Fibroblast of villous mesenchyme (primary cell): ENCODE data around the gene AP1S2. TPM values are rescaled to one million over a fixed set of nuclear protein-coding genes. Genes with fewer than 3 reads are reported as not detected.

ENCODE experiments used
- DNase-seq: peaks from one replicate; pipeline ENCODE4 v3.0.0-alpha.2; 2010; ENCODE audit warnings: low read depth
- H3K4me3 ChIP-seq: 2 replicates; pipeline ENCODE4 v1.5.1; 2011; ENCODE audit warnings: low read depth, mild to moderate bottlenecking, low read length
- total RNA-seq: library from RNA; depleted of rRNA; stranded (reverse); fragments of >200 nt; gene quantifications from 2 replicates; pipeline ENCODE4 v1.2.3, GENCODE V29; 2012
- TF ChIP-seq, protein P1 (sequence below): IDR thresholded peaks from 2 replicates; pipeline ENCODE4 v1.5.1; 2012; ENCODE audit warnings: low read depth, mild to moderate bottlenecking, low read length; ENCODE audit not compliant: insufficient read depth

Gene AP1S2
- total RNA-seq, 1 donor: 39.7 TPM

DNA sequence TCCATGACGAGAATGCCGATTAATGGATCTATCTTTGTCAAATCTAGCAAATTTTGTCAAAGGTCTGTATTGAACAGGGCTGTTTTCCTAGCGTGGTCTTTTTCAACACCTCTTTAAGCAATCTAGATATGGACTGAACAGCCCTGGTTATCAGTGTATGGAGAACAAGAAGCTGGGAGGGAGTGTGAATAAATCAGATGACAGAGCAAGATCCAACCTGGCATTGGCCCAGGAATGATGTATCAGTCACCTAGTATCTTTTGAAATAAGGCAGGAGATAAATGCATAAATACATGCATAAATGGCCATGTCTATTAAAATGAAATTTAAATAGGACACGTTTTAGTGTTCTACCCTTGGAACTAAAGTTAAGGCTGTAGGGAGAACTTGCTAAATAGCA, 15.7 kb upstream of the AP1S2 start:
- no peak for DNase-seq
- TF ChIP-seq, protein P1, sequence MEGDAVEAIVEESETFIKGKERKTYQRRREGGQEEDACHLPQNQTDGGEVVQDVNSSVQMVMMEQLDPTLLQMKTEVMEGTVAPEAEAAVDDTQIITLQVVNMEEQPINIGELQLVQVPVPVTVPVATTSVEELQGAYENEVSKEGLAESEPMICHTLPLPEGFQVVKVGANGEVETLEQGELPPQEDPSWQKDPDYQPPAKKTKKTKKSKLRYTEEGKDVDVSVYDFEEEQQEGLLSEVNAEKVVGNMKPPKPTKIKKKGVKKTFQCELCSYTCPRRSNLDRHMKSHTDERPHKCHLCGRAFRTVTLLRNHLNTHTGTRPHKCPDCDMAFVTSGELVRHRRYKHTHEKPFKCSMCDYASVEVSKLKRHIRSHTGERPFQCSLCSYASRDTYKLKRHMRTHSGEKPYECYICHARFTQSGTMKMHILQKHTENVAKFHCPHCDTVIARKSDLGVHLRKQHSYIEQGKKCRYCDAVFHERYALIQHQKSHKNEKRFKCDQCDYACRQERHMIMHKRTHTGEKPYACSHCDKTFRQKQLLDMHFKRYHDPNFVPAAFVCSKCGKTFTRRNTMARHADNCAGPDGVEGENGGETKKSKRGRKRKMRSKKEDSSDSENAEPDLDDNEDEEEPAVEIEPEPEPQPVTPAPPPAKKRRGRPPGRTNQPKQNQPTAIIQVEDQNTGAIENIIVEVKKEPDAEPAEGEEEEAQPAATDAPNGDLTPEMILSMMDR: no peak
- no peak overlapping the region for H3K4me3 ChIP-seq

DNA sequence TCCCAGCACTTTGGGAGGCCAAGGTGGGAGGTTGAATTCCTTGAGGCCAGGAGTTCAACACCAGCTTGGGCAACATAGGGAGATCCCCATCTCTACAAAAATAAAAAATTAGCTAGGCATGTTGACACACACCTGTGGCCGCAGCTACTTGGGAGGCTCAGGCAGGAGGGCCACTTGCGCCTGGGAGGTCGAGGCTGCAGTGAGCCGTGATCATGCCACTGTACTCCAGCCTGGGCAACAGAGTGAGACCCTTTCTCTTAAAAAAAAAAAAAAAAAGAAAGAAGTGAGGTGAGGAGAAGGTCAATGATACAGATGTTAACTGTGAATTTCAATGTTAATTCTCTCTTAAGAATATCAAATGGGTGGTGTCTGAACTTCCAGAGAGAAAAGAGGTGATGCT, 15.1 kb upstream of the AP1S2 start:
- H3K4me3 ChIP-seq: no peak overlapping the region
- no peak for DNase-seq
- TF ChIP-seq, protein P1: no peak

DNA sequence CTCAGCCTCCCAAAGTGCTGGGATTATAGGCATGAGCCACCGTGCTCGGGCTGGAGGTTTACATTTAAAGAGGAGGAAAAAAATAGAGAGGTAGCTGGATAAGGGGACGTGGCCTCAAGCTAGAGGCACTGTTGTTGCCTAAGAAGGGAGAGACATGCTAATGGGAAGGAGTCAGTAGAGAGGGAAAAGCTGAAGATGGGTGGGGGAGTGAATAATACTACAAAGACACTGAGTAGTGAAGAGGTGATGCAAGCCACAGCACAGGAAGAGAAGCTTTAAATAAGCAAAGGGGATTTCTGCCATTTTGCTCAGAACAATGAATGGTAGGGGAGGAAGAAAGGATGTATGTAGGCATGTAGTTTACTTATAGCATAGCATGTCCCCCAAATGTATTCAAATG, 11.5 kb upstream of the AP1S2 start:
- no peak overlapping the region for H3K4me3 ChIP-seq
- DNase-seq: no peak
- TF ChIP-seq, protein P1: no peak

DNA sequence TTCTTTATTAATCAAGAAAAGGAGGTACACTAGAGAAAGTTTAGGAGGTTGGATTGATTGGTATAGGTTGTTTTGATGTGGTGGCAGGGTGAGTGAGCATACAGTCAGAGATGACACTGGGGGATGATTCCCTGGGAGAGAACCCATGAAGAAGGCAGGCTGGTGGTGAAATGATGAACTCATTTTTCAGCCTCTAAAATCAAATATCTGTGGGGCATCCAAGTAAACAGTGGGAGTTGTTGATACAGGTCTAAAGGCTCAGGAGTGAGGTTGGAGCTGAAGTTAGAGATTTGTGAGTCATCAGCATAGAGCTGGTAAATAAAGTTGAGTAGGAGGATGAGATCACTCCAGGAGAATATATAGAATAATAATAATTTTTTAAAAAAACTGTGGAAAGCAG, 10.0 kb upstream of the AP1S2 start:
- H3K4me3 ChIP-seq: no peak overlapping the region
- TF ChIP-seq, protein P1: no peak
- DNase-seq: no peak

DNA sequence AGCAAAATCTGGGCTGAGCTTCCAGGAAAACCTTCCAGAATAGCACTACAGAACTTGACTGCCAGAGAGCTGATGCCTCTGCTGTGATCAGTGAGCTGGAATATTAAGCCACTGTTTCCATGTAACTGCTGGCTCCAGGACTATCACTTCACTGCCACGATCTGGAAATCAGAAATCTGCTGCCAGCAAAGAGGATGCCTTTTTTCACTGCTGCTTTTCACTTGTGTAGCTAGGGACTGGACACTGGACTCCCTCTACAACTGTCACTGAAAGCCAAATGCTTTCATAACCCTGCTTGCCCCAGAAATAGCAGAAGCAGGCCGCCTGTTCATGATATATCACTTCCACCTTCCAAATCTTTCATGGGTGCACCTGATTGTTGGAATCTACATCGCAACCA, 9.4 kb upstream of the AP1S2 start:
- TF ChIP-seq, protein P1: no peak
- H3K4me3 ChIP-seq: no peak overlapping the region
- no peak for DNase-seq

DNA sequence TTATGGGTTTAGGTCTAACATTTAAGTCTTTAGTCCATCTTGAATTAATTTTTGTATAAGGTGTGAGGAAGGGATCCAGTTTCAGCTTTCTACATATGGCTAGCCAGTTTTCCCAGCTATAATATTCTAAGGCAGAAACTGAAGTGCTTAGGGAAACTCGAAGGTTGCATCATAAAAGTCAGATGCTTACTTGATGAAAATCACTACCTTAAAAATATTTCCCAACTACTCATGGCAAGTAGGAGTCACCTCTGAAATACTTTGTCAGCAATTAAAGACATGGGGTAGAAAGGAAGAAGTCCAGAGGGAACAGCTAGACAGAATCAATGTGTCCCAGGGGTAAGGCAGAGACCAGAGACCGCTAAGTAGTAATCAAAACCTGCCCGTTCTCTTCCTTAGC, 6.3 kb upstream of the AP1S2 start:
- no peak for DNase-seq
- TF ChIP-seq, protein P1: no peak
- no peak overlapping the region for H3K4me3 ChIP-seq

DNA sequence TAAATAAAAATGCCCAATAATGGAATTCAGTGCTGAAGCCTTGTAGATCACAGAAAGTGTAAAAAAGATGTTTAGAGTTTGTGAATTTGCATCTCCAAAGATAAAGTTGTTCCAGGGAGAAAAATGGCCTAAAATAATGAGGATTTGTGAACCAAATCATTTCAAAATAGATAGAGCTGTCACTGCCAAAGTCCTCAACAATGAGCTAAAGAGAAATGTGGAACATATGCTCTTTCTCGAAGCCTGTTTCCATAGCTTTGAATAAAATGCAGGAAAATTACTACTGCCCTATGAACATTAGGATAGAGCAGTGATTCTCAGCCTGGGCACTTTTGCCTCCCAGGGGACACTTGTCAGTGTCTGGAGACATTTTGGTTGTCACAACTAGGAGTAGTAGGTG, 3.4 kb upstream of the AP1S2 start:
- TF ChIP-seq, protein P1: no peak

More for the DNA sequence above, 3.4 kb upstream of the AP1S2 start:
- DNase-seq: no peak
- H3K4me3 ChIP-seq: no peak overlapping the region
